Activated CD8-positive, alpha-beta T cell treated with anti-CD3 and anti-CD28 coated beads for 36 hours (primary cell): ENCODE data around the gene PID1. TPM values are rescaled to one million over a fixed set of nuclear protein-coding genes. Genes with fewer than 3 reads are reported as not detected.

ENCODE experiments used
- ATAC-seq: fragments of 200-7000 bp; cut with Tn5 transposase; one replicate; pipeline ENCODE4 v1.10.0; 2021; ENCODE audit warnings: mild to moderate bottlenecking, moderate library complexity
- CTCF ChIA-PET: fragments of 350-600 bp; sonication (Branson Sonifier 250); formaldehyde crosslinking; loops from one replicate; lab custom pipeline; 2021; ENCODE audit warnings: antibody characterized with exemption; lab: Charles Lee
- POLR2A ChIA-PET: fragments of 350-600 bp; sonication (Branson Sonifier 250); formaldehyde crosslinking; loops from one replicate; lab custom pipeline; 2021; ENCODE audit warnings: antibody characterized with exemption; lab: Charles Lee
- DNase-seq: peaks from one replicate; pipeline ENCODE4 v3.0.0-alpha.2; 2020
- H3K27ac Mint-ChIP-seq: one replicate; pipeline ENCODE4 v1.8.0; 2021; ENCODE audit warnings: mild to moderate bottlenecking, mixed read lengths
- H3K27me3 Mint-ChIP-seq: one replicate; pipeline ENCODE4 v1.8.0; 2021; ENCODE audit warnings: mixed read lengths
- H3K36me3 Mint-ChIP-seq: one replicate; pipeline ENCODE4 v1.8.0; 2021; ENCODE audit warnings: low read depth, mixed read lengths
- H3K4me1 Mint-ChIP-seq: one replicate; pipeline ENCODE4 v1.8.0; 2021; ENCODE audit warnings: low read depth, mixed read lengths
- H3K4me3 Mint-ChIP-seq: one replicate; pipeline ENCODE4 v1.8.0; 2021; ENCODE audit warnings: mild to moderate bottlenecking, moderate library complexity, mixed read lengths
- H3K9me3 Mint-ChIP-seq: one replicate; pipeline ENCODE4 v1.8.0; 2021; ENCODE audit warnings: mixed read lengths
- intact Hi-C: fragments of 100-400 bp; cut with micrococcal nuclease; formaldehyde crosslinking; loops from one replicate; pipeline ENCODE4 v1.10.0; 2022
- total RNA-seq, 2 experiments: library from RNA; stranded (reverse); gene quantifications; one replicate each; pipeline ENCODE4 v1.2.3, GENCODE V29; 2021
- TF ChIP-seq, protein P1 (sequence below): fragments of 200-600 bp; IDR thresholded peaks from one replicate; pipeline ENCODE4 v1.8.0; 2022; ENCODE audit warnings: antibody characterized with exemption, mild to moderate bottlenecking

PID1 gene
- total RNA-seq, 2 experiments from 2014 or later: not detected

DNA sequence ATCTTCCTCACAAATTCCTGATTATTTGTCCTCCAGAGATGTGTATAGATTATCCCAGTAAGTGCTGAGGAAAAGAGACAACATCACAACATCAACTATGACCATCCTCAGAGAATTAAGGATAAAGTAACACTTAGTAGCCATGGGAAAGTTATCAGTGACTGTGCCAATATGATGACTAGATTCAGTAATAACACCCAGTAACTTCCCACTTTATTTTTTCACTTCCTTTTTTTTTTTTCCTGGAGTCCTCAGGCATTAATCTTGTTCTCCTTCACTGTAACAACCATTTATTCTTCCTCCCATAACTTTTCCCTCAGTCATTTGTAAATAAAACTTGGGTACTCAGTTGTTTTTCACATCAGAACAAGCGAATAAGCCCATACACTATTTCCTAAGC is 16.7 kb upstream of the PID1 start:
- Mint-ChIP-seq H3K27me3 (no peaks in the 10 kb centered on the region), H3K9me3 (peaks cover 4% of the 10 kb centered on the region), H3K27ac (no peak overlapping the region), H3K4me1 (no peaks in the 10 kb centered on the region), H3K36me3 (no peaks in the 10 kb centered on the region), H3K4me3 (no peak overlapping the region)
- CTCF ChIA-PET: no interaction called here
- ATAC-seq (no peak), DNase-seq (no peak)
- TF ChIP-seq, protein P1, sequence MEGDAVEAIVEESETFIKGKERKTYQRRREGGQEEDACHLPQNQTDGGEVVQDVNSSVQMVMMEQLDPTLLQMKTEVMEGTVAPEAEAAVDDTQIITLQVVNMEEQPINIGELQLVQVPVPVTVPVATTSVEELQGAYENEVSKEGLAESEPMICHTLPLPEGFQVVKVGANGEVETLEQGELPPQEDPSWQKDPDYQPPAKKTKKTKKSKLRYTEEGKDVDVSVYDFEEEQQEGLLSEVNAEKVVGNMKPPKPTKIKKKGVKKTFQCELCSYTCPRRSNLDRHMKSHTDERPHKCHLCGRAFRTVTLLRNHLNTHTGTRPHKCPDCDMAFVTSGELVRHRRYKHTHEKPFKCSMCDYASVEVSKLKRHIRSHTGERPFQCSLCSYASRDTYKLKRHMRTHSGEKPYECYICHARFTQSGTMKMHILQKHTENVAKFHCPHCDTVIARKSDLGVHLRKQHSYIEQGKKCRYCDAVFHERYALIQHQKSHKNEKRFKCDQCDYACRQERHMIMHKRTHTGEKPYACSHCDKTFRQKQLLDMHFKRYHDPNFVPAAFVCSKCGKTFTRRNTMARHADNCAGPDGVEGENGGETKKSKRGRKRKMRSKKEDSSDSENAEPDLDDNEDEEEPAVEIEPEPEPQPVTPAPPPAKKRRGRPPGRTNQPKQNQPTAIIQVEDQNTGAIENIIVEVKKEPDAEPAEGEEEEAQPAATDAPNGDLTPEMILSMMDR: no peak
- intact Hi-C loops: no loop called here
- POLR2A ChIA-PET: no interaction called here

DNA sequence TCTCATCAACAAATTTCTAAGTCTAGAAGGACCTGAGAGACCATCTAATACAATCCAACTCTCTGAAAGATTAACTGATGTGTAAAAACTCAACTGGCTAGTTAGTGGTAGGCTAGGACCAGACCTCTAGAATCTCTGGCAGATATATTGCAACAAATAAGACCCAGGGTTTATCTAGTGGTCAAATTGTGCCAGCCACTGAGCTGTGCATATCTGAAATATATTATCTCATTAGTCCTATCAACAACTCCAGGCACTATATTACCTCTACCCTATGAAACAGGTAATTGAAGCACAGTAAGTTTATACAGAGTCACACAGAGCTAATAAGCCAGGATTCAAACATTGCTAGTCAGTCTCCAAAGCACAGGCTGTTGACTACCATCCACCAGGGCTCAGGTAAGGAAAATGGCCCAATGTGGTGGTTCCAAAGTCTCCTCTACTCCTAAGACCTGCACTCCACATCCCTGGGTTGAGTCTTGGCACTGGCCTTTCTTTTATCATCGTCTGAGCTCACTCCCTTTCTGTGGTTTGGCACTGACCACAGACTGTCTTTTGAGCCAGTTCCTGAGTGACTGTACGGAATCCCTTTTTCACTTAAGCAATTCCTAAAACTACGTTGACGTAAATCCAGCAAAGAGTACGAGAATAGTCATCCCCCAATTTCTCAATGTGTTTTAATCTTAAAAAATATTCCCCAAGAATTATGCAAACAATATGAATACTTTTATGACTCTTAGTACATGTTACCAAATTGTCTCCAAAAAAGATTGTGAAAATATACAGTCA is 11.9 kb upstream of the PID1 start:
- H3K36me3 Mint-ChIP-seq: no peaks in the 10 kb centered on the region
- TF ChIP-seq, protein P1: no peak

DNA sequence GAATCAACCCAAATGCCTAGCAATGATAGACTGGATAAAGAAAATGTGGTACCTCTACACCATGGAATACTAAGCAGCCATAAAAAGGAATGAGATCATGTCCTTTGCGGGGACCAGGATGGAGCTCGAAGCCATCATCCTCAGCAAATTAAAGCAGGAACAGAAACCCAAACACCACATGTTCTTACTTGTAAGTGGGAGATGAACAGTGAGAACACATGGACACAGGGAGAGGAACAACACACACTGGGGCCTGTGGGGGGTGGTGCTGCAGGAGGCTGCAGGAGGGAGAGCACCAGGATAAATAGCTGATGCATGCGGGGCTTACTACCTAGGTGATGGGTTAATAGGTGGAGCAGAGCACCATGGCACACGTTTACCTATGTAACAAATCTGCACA is 8.4 kb upstream of the PID1 start:
- ATAC-seq (no peak), DNase-seq (no peak)
- intact Hi-C loops: no loop called here
- H3K4me1 Mint-ChIP-seq: no peaks in the 10 kb centered on the region
- ChIA-PET CTCF (no interaction called here), POLR2A (no interaction called here)
- no peaks in the 10 kb centered on the region for H3K27me3 Mint-ChIP-seq
- TF ChIP-seq, protein P1: no peak
- no peak overlapping the region for H3K27ac Mint-ChIP-seq
- H3K4me3 Mint-ChIP-seq: no peak overlapping the region
- no peaks in the 10 kb centered on the region for H3K36me3 Mint-ChIP-seq
- H3K9me3 Mint-ChIP-seq: no peaks in the 10 kb centered on the region

More for the DNA sequence above, 11.9 kb upstream of the PID1 start:
- no peaks in the 10 kb centered on the region for H3K4me1 Mint-ChIP-seq
- H3K4me3 Mint-ChIP-seq: no peak overlapping the region
- H3K27me3 Mint-ChIP-seq: no peaks in the 10 kb centered on the region
- ATAC-seq: no peak
- ChIA-PET CTCF (no interaction called here), POLR2A (no interaction called here)
- intact Hi-C loops: no loop called here
- DNase-seq: no peak
- no peak overlapping the region for H3K27ac Mint-ChIP-seq
- no peaks in the 10 kb centered on the region for H3K9me3 Mint-ChIP-seq

DNA sequence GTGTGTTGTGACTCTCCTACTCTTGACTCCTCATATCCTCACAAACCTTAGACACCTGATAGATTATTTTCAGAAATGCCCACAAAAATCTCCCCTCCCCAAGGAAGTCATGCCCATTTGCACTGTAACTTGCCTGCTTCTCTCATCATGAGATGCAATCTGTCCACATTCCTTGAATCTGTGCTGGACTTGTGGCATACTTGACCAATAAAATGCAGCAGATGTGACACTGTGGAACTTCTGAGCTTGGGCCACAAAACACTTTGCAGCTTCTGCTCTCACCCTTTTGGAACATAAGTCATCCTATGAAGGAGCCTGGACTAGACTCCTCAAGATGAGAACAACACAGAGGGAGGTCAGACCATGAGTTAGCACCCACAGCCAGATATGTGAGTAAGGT is 4.4 kb upstream of the PID1 start:
- ATAC-seq (no peak), DNase-seq (no peak)
- no peaks in the 10 kb centered on the region for H3K9me3 Mint-ChIP-seq
- intact Hi-C loops: no loop called here
- no peak overlapping the region for H3K4me3 Mint-ChIP-seq
- TF ChIP-seq, protein P1: no peak
- H3K36me3 Mint-ChIP-seq: no peaks in the 10 kb centered on the region
- no peak overlapping the region for H3K27ac Mint-ChIP-seq
- ChIA-PET CTCF (no interaction called here), POLR2A (no interaction called here)
- peaks cover 13% of the 10 kb centered on the region for H3K27me3 Mint-ChIP-seq
- no peaks in the 10 kb centered on the region for H3K4me1 Mint-ChIP-seq

DNA sequence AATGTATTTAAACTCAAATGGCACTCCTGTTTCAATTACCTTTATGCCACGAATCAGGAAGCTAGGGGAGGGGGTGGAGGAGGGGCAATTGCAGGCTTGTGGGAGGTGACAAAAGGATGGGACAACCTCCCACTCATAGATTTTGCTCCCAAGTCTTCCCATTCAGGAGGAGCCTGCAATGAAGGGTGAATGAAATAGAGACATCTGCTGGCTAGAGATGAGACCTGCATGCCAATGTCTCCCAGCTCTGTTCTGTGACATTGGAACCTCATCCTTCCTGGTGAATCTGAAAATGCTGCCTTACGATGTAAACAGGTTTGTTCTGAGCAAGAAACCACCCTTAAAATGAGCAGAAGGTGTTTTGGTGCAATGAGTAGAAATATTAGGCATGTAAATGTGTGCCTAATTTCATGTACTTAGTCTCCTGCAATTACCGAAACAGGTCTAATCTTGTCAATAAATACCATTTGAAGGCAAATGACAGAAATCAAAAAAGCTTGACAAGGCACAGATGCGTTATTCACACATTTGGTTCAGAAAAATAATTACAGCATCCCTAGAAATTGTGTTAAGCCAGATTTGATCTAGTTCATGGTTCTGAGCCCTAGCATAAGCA is 2.7 kb upstream of the PID1 start:
- ATAC-seq: no peak
- H3K9me3 Mint-ChIP-seq: no peaks in the 10 kb centered on the region

More for the DNA sequence above, 2.7 kb upstream of the PID1 start:
- H3K27ac Mint-ChIP-seq: no peak overlapping the region
- H3K27me3 Mint-ChIP-seq: peaks cover 18% of the 10 kb centered on the region
- DNase-seq: peak; percentile 5
- intact Hi-C loops: no loop called here
- no peak overlapping the region for H3K4me3 Mint-ChIP-seq
- H3K4me1 Mint-ChIP-seq: no peaks in the 10 kb centered on the region
- no peaks in the 10 kb centered on the region for H3K36me3 Mint-ChIP-seq
- TF ChIP-seq, protein P1: peak; percentile 58
- ChIA-PET POLR2A (no interaction called here), CTCF (interaction anchor here (1.2 to 3.1 kb wide), 5 partner anchors 12 to 1384 kb away, joined by 3 to 15 read pairs (median 3); no protein-coding TSS in a partner anchor)
